Stimulated activated CD4-positive, alpha-beta T cell treated with anti-CD3 and anti-CD28 coated beads, Interleukin-2, amount 100 ng/mL, for 4 hours (primary cell): Measurements from ENCODE around the gene KLHDC3.

Source experiments
- DNase-seq: peaks from one replicate; pipeline ENCODE4 v3.0.0-alpha.2; 2020; ENCODE audit warnings: low read depth

KLHDC3 gene

GRCh38 chr6:43013843-43014433, at the start of gene KLHDC3, which contains the start of gene MEA1:
Gene KLHDC3, plus strand, starts transcription at chr6:43014249. Its CDS starts 2,944 bp downstream, at chr6:43017193.
Gene MEA1, minus strand, starts transcription at chr6:43013946. Its CDS starts 133 bp downstream, at chr6:43013813.
- peak; percentile 98 for DNase-seq

GRCh38 chr6:42966571-42966970, 47.5 kb upstream of the KLHDC3 start:
- DNase-seq: no peak

- no peak for DNase-seq
Measured at GRCh38 chr6:42967228-42967627, 46.8 kb upstream of the KLHDC3 start.

- no peak for DNase-seq
Measured at GRCh38 chr6:42968126-42968701, 45.8 kb upstream of the KLHDC3 start.

GRCh38 chr6:42968783-42969182, 45.3 kb upstream of the KLHDC3 start:
- no peak for DNase-seq

GRCh38 chr6:42969431-42969830, 44.6 kb upstream of the KLHDC3 start:
- DNase-seq: no peak

GRCh38 chr6:42969934-42970333, 44.1 kb upstream of the KLHDC3 start:
- DNase-seq: no peak

GRCh38 chr6:42970871-42971612, 43.0 kb upstream of the KLHDC3 start:
- DNase-seq: peak; percentile 24

- DNase-seq: no peak
Measured at GRCh38 chr6:42971746-42972327, 42.2 kb upstream of the KLHDC3 start.

- DNase-seq: no peak
Measured at GRCh38 chr6:42973926-42974325, 40.1 kb upstream of the KLHDC3 start.

- no peak for DNase-seq
Measured at GRCh38 chr6:42974919-42975505, 39.0 kb upstream of the KLHDC3 start.

- no peak for DNase-seq
Measured at GRCh38 chr6:42978487-42978838, 35.6 kb upstream of the KLHDC3 start.

GRCh38 chr6:42978839-42979522, 35.1 kb upstream of the KLHDC3 start, which contains the start of gene PEX6:
Gene PEX6, minus strand, starts transcription at chr6:42979181. Its CDS starts 31 bp downstream, at chr6:42979150.
- DNase-seq: peak; percentile 87

- DNase-seq: no peak
Measured at GRCh38 chr6:42979523-42980177, 34.4 kb upstream of the KLHDC3 start.

- no peak for DNase-seq
Measured at GRCh38 chr6:42981836-42982235, 32.2 kb upstream of the KLHDC3 start.

- peak; percentile 96 for DNase-seq
Measured at GRCh38 chr6:42984001-42984923, 29.8 kb upstream of the KLHDC3 start, which contains the start of gene PPP2R5D. Gene PPP2R5D, plus strand, starts transcription at chr6:42984570. Its CDS starts 108 bp downstream, at chr6:42984678.

- no peak for DNase-seq
Measured at GRCh38 chr6:42984924-42985475, 29.0 kb upstream of the KLHDC3 start.

GRCh38 chr6:42987533-42988451, 26.3 kb upstream of the KLHDC3 start:
- DNase-seq: no peak
